HCT116 (cell line): ENCODE results near the gene FGF19. TPM values are rescaled to one million over a fixed set of nuclear protein-coding genes. Genes with fewer than 3 reads are reported as not detected.
A peak's percentile ranks its signal among the peaks of the same experiment; 100 is the strongest.

ENCODE experiments used
- ATAC-seq: fragments of 200-7000 bp; cut with Tn5 transposase; 2 replicates; pipeline ENCODE4 v1.9.1; 2020; ENCODE audit warnings: mild to moderate bottlenecking, moderate library complexity
- BruUV-seq: library from RNA; stranded (reverse); fragments of 400-500 nt; replicated peaks from 2 replicates; lab custom pipeline; 2021; lab: Mats Ljungman, UMichigan
- CTCF ChIA-PET: fragments of 300-600 bp; sonication (Branson Sonifier 250); formaldehyde crosslinking; loops from one replicate; lab custom pipeline; 2021; ENCODE audit warnings: antibody characterized with exemption; lab: Charles Lee
- POLR2A ChIA-PET: fragments of 300-600, 350-600 bp; sonication (Branson Sonifier 250); formaldehyde crosslinking; loops from one replicate; lab custom pipeline; 2021; ENCODE audit warnings: antibody characterized with exemption; lab: Charles Lee
- RAD21 ChIA-PET, 2 experiments: fragments of 300-600 bp; sonication (Branson Sonifier 250); formaldehyde crosslinking; loops; one replicate each; lab custom pipeline; 2023; ENCODE audit warnings: low total read pairs in 2 of 2; ENCODE audit not compliant: uncharacterized antibody in 2 of 2, unreplicated experiment in 2 of 2, low non-redundant PET in 1 of 2; lab: Charles Lee
- DNase-seq: peaks from one replicate; pipeline ENCODE4 v3.0.0-alpha.2; 2010; ENCODE audit warnings: low read depth, low spot score
- H2AFZ ChIP-seq: fragments of 200-600 bp; shearing (Covaris generic), sonication (generic); 2 replicates; pipeline ENCODE4 v1.6.1; 2017; ENCODE audit warnings: low read depth, mixed run types, mixed read lengths, antibody characterized with exemption, low read length; ENCODE audit not compliant: poor library complexity, severe bottlenecking
- H3K27ac ChIP-seq: 2 replicates; pipeline ENCODE4 v1.5.1; 2012; ENCODE audit warnings: low read depth, low read length
- H3K27me3 ChIP-seq: fragments of 200-600 bp; sonication (generic); 2 replicates; pipeline ENCODE4 v1.6.1; 2016; ENCODE audit warnings: mixed run types, low read length, mixed read lengths; ENCODE audit not compliant: insufficient read depth
- H3K36me3 ChIP-seq, 2 experiments: fragments of 200-500 bp in 1 of 2; fragments of 200-600 bp in 1 of 2; sonication (Bioruptor generic) in 1 of 2; sonication (generic) in 1 of 2; 2 replicates each; pipeline versions ENCODE4 v1.5.1 to v1.6.1; 2014 to 2016; ENCODE audit warnings: low read length in 2 of 2, inconsistent platforms in 1 of 2, mixed read lengths in 1 of 2, mixed run types in 1 of 2; ENCODE audit not compliant: insufficient read depth in 2 of 2, control insufficient read depth in 1 of 2
- H3K4me1 ChIP-seq, 2 experiments: fragments of 200-600 bp in 1 of 2; sonication (generic) in 1 of 2; 2 replicates each; pipeline versions ENCODE4 v1.5.1 to v1.6.1; 2012 to 2017; ENCODE audit warnings: low read length in 2 of 2, inconsistent platforms in 1 of 2, mild to moderate bottlenecking in 1 of 2, mixed read lengths in 1 of 2, mixed run types in 1 of 2, moderate library complexity in 1 of 2; ENCODE audit not compliant: insufficient read depth in 2 of 2, control insufficient read depth in 1 of 2
- H3K4me2 ChIP-seq: fragments of 200-600 bp; sonication (generic); 2 replicates; pipeline ENCODE4 v1.6.1; 2017; ENCODE audit warnings: mixed run types, low read length, mixed read lengths
- H3K4me3 ChIP-seq, 2 experiments: fragments of 200-600 bp in 1 of 2; sonication (generic) in 1 of 2; replicated peaks in 1 of 2; 2 replicates each; pipeline ENCODE4 v1.5.1; 2011 to 2016; ENCODE audit warnings: low read length in 2 of 2, control low read depth in 1 of 2, low read depth in 1 of 2, mild to moderate bottlenecking in 1 of 2, mixed read lengths in 1 of 2, mixed run types in 1 of 2
- H3K79me2 ChIP-seq: fragments of 200-600 bp; sonication (generic); 2 replicates; pipeline ENCODE4 v1.6.1; 2017; ENCODE audit warnings: mild to moderate bottlenecking, mixed run types, low read length, moderate library complexity, mixed read lengths; ENCODE audit not compliant: insufficient read depth
- H3K9ac ChIP-seq: fragments of 200-600 bp; sonication (generic); 2 replicates; pipeline ENCODE4 v1.6.1; 2016; ENCODE audit warnings: low read length, mixed read lengths
- H3K9me2 ChIP-seq: fragments of 200-600 bp; sonication (generic), shearing (Covaris generic); 2 replicates; pipeline ENCODE4 v1.6.1; 2017; ENCODE audit warnings: mixed run types, mild to moderate bottlenecking, moderate library complexity; ENCODE audit not compliant: insufficient read depth
- H3K9me3 ChIP-seq, 2 experiments: fragments of 200-500 bp in 1 of 2; fragments of 200-600 bp in 1 of 2; sonication (Bioruptor generic) in 1 of 2; sonication (generic) in 1 of 2; 2 replicates each; pipeline ENCODE4 v1.6.1; 2014 to 2017; ENCODE audit warnings: low read length in 2 of 2, mixed read lengths in 2 of 2, inconsistent platforms in 1 of 2, low read depth in 1 of 2, mild to moderate bottlenecking in 1 of 2, mixed run types in 1 of 2, moderate library complexity in 1 of 2; ENCODE audit not compliant: control insufficient read depth in 1 of 2, insufficient read depth in 1 of 2
- H4K20me1 ChIP-seq: fragments of 200-600 bp; sonication (generic), shearing (Covaris generic); 2 replicates; pipeline ENCODE4 v1.6.1; 2017; ENCODE audit warnings: mixed run types, mild to moderate bottlenecking, moderate library complexity; ENCODE audit not compliant: insufficient read depth
- CBX3 ChIP-seq: IDR thresholded peaks from 2 replicates; pipeline ENCODE4 v1.6.1; 2012; ENCODE audit warnings: low read depth
- CEBPB ChIP-seq: IDR thresholded peaks from 2 replicates; pipeline ENCODE4 v1.6.1; 2012; ENCODE audit warnings: low read depth
- EGR1 ChIP-seq: IDR thresholded peaks from 2 replicates; pipeline ENCODE4 v1.6.1; 2012; ENCODE audit warnings: low read depth
- ELF1 ChIP-seq: IDR thresholded peaks from 2 replicates; pipeline ENCODE4 v1.6.1; 2012; ENCODE audit warnings: low read depth, borderline replicate concordance
- EZH2phosphoT487 ChIP-seq: fragments of 200-600 bp; IDR thresholded peaks from 2 replicates; pipeline ENCODE4 v1.6.1; 2018; ENCODE audit warnings: antibody characterized with exemption, borderline replicate concordance
- FOSL1 ChIP-seq: IDR thresholded peaks from 2 replicates; pipeline ENCODE4 v1.6.1; 2012; ENCODE audit warnings: low read depth
- JUND ChIP-seq: IDR thresholded peaks from 2 replicates; pipeline ENCODE4 v1.6.1; 2012
- POLR2A ChIP-seq: IDR thresholded peaks from 2 replicates; pipeline ENCODE4 v1.7.0; 2011; ENCODE audit warnings: borderline replicate concordance; ENCODE audit not compliant: insufficient read depth, insufficient read length; ENCODE audit errors: extremely low read depth
- POLR2AphosphoS5 ChIP-seq: IDR thresholded peaks from 2 replicates; pipeline ENCODE4 v1.6.1; 2011; ENCODE audit warnings: mild to moderate bottlenecking, low read depth, low read length, moderate library complexity
- SIN3A ChIP-seq: IDR thresholded peaks from 2 replicates; pipeline ENCODE4 v1.6.1; 2012; ENCODE audit warnings: low read depth
- SP1 ChIP-seq: IDR thresholded peaks from 2 replicates; pipeline ENCODE4 v1.6.1; 2012; ENCODE audit warnings: low read depth
- SRF ChIP-seq: IDR thresholded peaks from 2 replicates; pipeline ENCODE4 v1.6.1; 2012; ENCODE audit warnings: low read depth
- TCF7L2 ChIP-seq: IDR thresholded peaks from 2 replicates; pipeline ENCODE4 v1.7.0; 2011; ENCODE audit warnings: borderline replicate concordance, inconsistent platforms; ENCODE audit not compliant: insufficient read depth, insufficient read length; ENCODE audit errors: extremely low read depth
- YY1 ChIP-seq: IDR thresholded peaks from 2 replicates; pipeline ENCODE4 v1.6.1; 2011; ENCODE audit warnings: low read length, low read depth, moderate library complexity, mild to moderate bottlenecking; ENCODE audit not compliant: insufficient replicate concordance; ENCODE audit errors: extremely low read depth
- ZFX ChIP-seq: fragments of 450-650 bp; IDR thresholded peaks from 2 replicates; pipeline ENCODE4 v1.6.1; 2017
- ZNF274 ChIP-seq: fragments of 200-500 bp; sonication (Bioruptor generic); IDR thresholded peaks from 2 replicates; pipeline ENCODE4 v1.6.1; 2014; ENCODE audit warnings: mild to moderate bottlenecking, low read depth, low read length, inconsistent platforms
- intact Hi-C: fragments of 100-400 bp; cut with micrococcal nuclease; formaldehyde crosslinking; loops from 2 replicates; pipeline ENCODE4 v1.10.0; 2022
- total RNA-seq: library from RNA; stranded (reverse); gene quantifications from one replicate; pipeline ENCODE4 v1.2.1, GENCODE V29; 2021; ENCODE audit not compliant: unreplicated experiment
- TF ChIP-seq, protein P1 (sequence below): IDR thresholded peaks from 2 replicates; pipeline ENCODE4 v1.6.1; 2012
- TF ChIP-seq, protein P2 (sequence below), 3 experiments: fragments of 200-600 bp in 1 of 3; sonication (generic) in 1 of 3; IDR thresholded peaks in 2 of 3; conservative IDR thresholded peaks in 1 of 3; 2 replicates each; pipeline ENCODE4 v1.5.1; 2012 to 2017; ENCODE audit warnings: low read depth in 2 of 3, low read length in 2 of 3, antibody characterized with exemption in 1 of 3, borderline replicate concordance in 1 of 3, control low read depth in 1 of 3, mild to moderate bottlenecking in 1 of 3, mixed read lengths in 1 of 3, mixed run types in 1 of 3, moderate library complexity in 1 of 3; ENCODE audit not compliant: insufficient read depth in 1 of 3
- TF ChIP-seq, protein P3 (sequence below): IDR thresholded peaks from 2 replicates; pipeline ENCODE4 v1.6.1; 2012
- TF ChIP-seq, protein P4 (sequence below): IDR thresholded peaks from 2 replicates; pipeline ENCODE4 v1.6.1; 2012; ENCODE audit warnings: low read depth

Gene FGF19
- total RNA-seq, 1 experiment from 2014 or later = 37.5 TPM

DNA sequence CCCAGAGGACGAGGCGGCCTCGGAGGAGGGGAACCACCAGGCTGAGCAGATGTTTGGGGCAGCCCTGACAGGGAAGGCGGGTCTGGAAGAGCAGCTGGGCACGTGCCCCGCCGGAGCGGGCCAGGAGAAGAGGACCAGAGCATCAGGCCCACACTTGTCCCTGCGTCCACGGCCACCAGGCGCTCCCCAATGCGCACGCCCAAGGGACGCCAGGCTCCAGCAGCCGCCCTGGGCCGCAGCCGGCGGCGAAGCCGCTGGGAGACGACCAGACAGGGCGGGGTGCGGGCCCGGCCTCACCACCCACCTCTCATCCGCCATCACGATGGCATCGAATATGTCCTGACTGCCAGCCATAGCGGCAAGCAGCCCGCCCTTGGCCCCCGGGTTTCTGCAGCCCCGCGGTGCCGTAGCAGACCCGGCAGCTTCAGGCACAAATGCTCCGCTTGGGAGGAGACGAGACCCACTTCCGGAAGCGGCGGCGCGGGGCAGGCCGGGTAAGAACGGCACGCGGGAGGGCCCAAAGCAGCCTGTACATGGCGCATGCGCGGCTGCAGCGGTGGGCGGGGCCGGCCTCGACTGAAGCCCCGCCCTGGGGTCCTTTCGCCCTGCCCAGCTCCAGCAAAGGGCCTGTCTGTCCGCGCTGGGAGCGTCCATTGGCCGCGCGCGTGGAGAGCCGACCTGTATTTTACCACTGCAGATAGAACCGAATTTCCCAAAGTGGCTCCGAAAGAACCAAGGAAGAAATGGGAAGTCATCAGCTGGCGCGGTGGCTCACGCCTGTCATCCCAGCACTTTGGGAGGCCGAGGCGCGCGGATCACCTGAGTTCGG lies 28.7 kb downstream of the FGF19 start, which contains the start of gene LTO1:
Gene LTO1, minus strand, starts transcription at position 468 of the 829 bp plus-strand sequence. Its CDS starts 114 bp downstream, at position 354.
- H3K4me1 ChIP-seq = peaks cover 10 to 35% of the 10 kb centered on the region in 2 experiments; a peak in 3 of 4 replicates
- H3K4me2 ChIP-seq = peak within 1 kb of the TSS; percentile 90
- intact Hi-C loops = loop anchor here (10.0 kb wide), 1 partner anchor 380 kb away; the partner anchor contains the start of gene MYEOV
- ChIA-PET CTCF (interaction anchor here (1.1 to 2.3 kb wide), 4 partner anchors 9 to 573 kb away, joined by 3 to 9 read pairs (median 4); partner anchors contain the start of gene MYEOV), POLR2A (interaction anchor here (1.2 to 1.6 kb wide), 3 partner anchors 10 to 379 kb away, joined by 3 to 6 read pairs (median 4); no protein-coding TSS in a partner anchor), RAD21 (interaction anchor here in 1 of 2 experiments (1.0 to 1.2 kb wide), 2 partner anchors 9 to 382 kb away, joined by 3 read pairs; no protein-coding TSS in a partner anchor)
- no peaks in the 10 kb centered on the region for H3K27me3 ChIP-seq
- H3K36me3 ChIP-seq = peaks cover 9 to 19% of the 10 kb centered on the region in 2 experiments; a peak in 2 of 4 replicates
- DNase-seq (peak; percentile 87), ATAC-seq (peak; percentile 90)
- H2AFZ ChIP-seq = no peak within 1 kb of the TSS
- BruUV-seq = no TSS peak
- H3K27ac ChIP-seq = peak within 1 kb of the TSS; percentile 82
- peak within 1 kb of the TSS; percentile 95 to 98 for H3K4me3 ChIP-seq
- no peaks in the 10 kb centered on the region for H3K9me2 ChIP-seq
- H3K9ac ChIP-seq = peak within 1 kb of the TSS; percentile 91
- peaks cover 28% of the 10 kb centered on the region for H3K79me2 ChIP-seq
- no peaks in the 10 kb centered on the region for H4K20me1 ChIP-seq
- no peaks in the 10 kb centered on the region for H3K9me3 ChIP-seq
- TF ChIP-seq CEBPB (no peak), POLR2A (peak; percentile 19), SRF (no peak), EZH2phosphoT487 (no peak), SIN3A (peak; percentile 97), SP1 (peak; percentile 82), POLR2AphosphoS5 (peak; percentile 91), YY1 (peak; percentile 81), FOSL1 (no peak), EGR1 (peak; percentile 45; the same call in 1 of the 2 replicates), JUND (no peak), ELF1 (peak; percentile 99), ZNF274 (no peak), TCF7L2 (no peak), CBX3 (peak; percentile 46; the same call in 1 of the 2 replicates), ZFX (peak; percentile 93; the same call in 1 of the 2 replicates)
- TF ChIP-seq, protein P1, sequence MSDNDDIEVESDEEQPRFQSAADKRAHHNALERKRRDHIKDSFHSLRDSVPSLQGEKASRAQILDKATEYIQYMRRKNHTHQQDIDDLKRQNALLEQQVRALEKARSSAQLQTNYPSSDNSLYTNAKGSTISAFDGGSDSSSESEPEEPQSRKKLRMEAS = peak; percentile 77
- TF ChIP-seq, protein P2, sequence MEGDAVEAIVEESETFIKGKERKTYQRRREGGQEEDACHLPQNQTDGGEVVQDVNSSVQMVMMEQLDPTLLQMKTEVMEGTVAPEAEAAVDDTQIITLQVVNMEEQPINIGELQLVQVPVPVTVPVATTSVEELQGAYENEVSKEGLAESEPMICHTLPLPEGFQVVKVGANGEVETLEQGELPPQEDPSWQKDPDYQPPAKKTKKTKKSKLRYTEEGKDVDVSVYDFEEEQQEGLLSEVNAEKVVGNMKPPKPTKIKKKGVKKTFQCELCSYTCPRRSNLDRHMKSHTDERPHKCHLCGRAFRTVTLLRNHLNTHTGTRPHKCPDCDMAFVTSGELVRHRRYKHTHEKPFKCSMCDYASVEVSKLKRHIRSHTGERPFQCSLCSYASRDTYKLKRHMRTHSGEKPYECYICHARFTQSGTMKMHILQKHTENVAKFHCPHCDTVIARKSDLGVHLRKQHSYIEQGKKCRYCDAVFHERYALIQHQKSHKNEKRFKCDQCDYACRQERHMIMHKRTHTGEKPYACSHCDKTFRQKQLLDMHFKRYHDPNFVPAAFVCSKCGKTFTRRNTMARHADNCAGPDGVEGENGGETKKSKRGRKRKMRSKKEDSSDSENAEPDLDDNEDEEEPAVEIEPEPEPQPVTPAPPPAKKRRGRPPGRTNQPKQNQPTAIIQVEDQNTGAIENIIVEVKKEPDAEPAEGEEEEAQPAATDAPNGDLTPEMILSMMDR (IDR thresholded peaks at IDR 0.05 in 2 of 3, conservative IDR thresholded peaks at IDR 0.05 in 1 of 3; ENCODE audit: borderline replicate concordance in 1 of 3, insufficient read depth in 1 of 3, low read depth in 2 of 3, low read length in 2 of 3) = no peak
- TF ChIP-seq, protein P3, sequence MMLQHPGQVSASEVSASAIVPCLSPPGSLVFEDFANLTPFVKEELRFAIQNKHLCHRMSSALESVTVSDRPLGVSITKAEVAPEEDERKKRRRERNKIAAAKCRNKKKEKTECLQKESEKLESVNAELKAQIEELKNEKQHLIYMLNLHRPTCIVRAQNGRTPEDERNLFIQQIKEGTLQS = no peak
- TF ChIP-seq, protein P4, sequence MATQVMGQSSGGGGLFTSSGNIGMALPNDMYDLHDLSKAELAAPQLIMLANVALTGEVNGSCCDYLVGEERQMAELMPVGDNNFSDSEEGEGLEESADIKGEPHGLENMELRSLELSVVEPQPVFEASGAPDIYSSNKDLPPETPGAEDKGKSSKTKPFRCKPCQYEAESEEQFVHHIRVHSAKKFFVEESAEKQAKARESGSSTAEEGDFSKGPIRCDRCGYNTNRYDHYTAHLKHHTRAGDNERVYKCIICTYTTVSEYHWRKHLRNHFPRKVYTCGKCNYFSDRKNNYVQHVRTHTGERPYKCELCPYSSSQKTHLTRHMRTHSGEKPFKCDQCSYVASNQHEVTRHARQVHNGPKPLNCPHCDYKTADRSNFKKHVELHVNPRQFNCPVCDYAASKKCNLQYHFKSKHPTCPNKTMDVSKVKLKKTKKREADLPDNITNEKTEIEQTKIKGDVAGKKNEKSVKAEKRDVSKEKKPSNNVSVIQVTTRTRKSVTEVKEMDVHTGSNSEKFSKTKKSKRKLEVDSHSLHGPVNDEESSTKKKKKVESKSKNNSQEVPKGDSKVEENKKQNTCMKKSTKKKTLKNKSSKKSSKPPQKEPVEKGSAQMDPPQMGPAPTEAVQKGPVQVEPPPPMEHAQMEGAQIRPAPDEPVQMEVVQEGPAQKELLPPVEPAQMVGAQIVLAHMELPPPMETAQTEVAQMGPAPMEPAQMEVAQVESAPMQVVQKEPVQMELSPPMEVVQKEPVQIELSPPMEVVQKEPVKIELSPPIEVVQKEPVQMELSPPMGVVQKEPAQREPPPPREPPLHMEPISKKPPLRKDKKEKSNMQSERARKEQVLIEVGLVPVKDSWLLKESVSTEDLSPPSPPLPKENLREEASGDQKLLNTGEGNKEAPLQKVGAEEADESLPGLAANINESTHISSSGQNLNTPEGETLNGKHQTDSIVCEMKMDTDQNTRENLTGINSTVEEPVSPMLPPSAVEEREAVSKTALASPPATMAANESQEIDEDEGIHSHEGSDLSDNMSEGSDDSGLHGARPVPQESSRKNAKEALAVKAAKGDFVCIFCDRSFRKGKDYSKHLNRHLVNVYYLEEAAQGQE = no peak
